T-helper 2 cell treated with Interferon-gamma antibody and Interleukin-4, amounts not matched to agents 100 ng/mL and 5 ng/mL, for 36 hours (primary cell): ENCODE measurements around the gene DAP. TPM values are rescaled to one million over a fixed set of nuclear protein-coding genes. Genes with fewer than 3 reads are reported as not detected.

Experiments used
- intact Hi-C: fragments of 100-400 bp; cut with micrococcal nuclease; formaldehyde crosslinking; loops from one replicate; pipeline ENCODE4 v1.15.1; 2023
- total RNA-seq: library from RNA; stranded (reverse); gene quantifications from 2 replicates; pipeline ENCODE4 v1.2.3, GENCODE V29; 2022

DAP gene
- total RNA-seq, 1 donor from 2014 or later = 65.8 TPM

GRCh38 chr5:10695055-10695649 lies 65.9 kb downstream of the DAP start:
- intact Hi-C loops = no loop called here

DNA sequence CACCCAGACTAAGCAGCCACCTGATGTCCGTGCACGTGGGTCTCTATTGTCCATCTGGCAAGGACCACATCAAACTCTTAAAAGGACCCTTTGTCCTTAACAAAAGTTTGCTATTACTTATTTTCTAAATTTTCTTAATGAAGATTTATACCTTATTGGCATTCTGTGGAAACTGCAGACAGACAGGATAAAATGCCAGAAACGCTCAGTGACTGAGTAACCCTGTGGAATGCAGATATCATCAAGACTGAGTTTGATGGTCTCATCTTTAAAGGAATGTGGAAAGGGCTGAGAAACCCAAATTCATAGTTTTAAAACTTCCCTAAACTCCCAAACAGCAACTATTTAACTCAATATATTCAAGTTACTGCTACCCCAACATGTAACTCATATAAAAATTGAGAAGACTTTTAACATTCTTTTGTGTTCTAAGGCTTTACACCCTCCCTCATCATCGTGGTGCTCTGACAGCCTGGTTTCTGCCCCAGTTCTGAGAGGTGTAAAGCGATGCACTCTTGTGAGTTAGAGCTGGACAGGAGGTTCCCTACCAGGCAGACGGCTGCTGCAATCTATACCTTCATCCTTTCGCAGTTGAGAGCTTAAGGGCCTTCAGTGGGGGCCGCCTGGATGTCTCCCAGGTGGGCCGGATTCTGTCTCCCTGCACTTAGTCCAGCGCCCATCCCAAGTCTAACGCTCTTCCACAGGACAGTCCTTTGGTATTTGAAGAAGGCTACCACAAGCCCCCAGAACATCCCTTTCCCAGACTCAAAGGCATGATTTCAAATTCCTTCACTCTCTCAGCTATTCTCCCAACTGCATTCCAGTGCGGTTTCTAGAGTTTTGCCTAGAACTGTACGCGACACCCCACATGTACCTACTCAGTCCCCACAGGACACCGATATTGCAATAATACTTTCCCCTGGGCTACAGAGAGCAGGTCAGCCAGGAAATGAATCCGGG lies 68.9 kb downstream of the DAP start:
- intact Hi-C loops = no loop called here

- intact Hi-C loops = no loop called here
Observed at GRCh38 chr5:10690460-10691440, 70.3 kb downstream of the DAP start.

GRCh38 chr5:10689391-10690081 lies 71.5 kb downstream of the DAP start:
- intact Hi-C loops = loop anchor here (2.0 kb wide), 1 partner anchor 237 kb away; no protein-coding TSS in a partner anchor

- intact Hi-C loops = loop anchor here (2.0 kb wide), 1 partner anchor 236 kb away; no protein-coding TSS in a partner anchor
Observed at GRCh38 chr5:10688651-10689171, 72.3 kb downstream of the DAP start.

- intact Hi-C loops = no loop called here
Observed at GRCh38 chr5:10686890-10687289, 74.1 kb downstream of the DAP start.

- intact Hi-C loops = no loop called here
Observed at GRCh38 chr5:10685115-10685521, 75.9 kb downstream of the DAP start.

DNA sequence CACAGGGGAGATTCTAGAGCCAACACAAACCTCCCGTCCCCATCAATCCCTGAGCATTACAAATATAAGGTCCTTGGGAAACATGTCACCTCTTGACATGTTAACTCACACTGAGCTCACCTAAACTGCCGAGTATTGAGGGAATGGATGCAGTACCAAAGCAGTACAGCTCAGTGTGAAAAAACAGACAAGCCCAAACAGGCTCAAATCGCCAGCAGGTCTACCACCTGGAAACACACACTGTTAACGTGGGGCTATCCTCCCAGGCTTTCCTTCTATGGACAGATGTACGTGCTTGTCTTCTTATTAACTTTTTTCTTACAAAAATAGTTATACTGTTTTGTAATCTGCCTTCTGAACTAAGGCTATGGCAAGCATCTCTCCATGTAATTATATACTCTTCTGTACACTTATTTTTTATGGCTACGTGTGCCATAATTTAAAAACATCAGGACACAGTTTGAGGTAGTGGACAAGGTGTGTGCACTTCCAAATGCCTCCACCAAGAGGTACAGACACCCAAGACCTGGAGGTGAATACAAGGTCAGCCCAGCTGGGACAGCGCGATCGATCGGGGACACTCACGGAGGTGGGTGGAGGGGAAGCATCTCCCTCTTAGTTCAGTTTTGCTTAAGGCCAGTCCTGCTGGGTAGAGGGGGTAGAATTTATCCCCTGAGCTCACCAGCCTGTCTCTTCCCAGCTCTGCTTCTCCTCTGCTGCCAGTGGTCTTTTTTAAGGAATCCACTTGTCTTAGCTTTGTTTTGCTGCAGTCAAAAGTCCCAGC lies 76.5 kb downstream of the DAP start:
- intact Hi-C loops = no loop called here

GRCh38 chr5:10682801-10683525 lies 78.1 kb downstream of the DAP start:
- intact Hi-C loops = no loop called here

GRCh38 chr5:10681731-10682679 lies 79.0 kb downstream of the DAP start:
- intact Hi-C loops = no loop called here

DNA sequence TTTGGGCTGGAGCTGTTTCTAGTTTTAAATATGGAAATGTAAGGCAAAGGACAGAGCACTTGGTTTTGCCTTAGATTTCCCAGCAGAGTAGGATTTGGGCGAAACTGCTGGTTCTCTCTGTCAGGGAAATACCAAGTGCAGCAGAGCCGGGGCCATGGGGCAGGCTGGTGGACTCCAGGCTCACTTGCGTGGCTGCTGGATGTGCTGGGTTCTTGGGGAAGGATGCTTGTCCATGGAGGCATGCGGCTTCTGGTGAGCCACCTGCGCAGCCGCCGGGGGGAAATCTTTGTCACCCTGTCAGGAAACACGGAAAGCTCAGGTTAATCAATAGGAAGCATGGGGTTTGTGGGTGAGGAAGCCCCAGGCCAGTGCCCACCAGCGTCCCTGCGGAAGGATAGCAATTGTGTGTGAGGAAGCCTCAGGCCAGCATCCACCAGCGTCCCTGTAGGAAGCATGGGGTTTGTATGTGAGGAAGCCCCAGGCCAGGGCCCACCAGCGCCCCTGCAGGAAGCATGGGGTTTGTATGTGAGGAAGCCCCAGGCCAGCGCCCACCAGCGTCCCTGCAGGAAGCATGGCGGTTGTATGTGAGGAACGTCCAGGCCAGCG lies 80.1 kb downstream of the DAP start:
- intact Hi-C loops = no loop called here

GRCh38 chr5:10679336-10679988 lies 81.6 kb downstream of the DAP start:
- intact Hi-C loops = no loop called here

- intact Hi-C loops = no loop called here
Observed at GRCh38 chr5:10678244-10678643, 82.8 kb downstream of the DAP start.

DNA sequence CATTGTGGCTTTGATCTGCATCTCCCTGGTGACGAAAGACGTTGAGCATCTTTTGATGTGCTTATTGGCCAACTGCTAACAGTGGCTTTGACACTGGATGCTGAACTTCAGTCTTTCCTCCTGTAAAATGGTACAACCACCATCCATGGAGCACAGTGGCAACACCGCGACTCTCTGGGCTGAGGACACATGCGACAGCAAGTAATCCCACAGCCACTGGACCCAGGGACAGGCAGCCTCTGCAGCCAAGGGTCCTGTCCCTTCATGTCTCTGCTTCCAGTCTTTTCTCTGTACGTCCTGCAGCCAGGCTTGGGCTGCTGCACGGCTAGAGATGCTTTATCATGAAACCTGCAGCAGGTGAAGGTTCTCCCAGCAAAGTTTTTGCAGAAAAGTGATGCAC lies 83.5 kb downstream of the DAP start:
- intact Hi-C loops = no loop called here

GRCh38 chr5:10676946-10677345 lies 84.1 kb downstream of the DAP start:
- intact Hi-C loops = no loop called here

GRCh38 chr5:10676224-10676623 lies 84.8 kb downstream of the DAP start:
- intact Hi-C loops = no loop called here

DNA sequence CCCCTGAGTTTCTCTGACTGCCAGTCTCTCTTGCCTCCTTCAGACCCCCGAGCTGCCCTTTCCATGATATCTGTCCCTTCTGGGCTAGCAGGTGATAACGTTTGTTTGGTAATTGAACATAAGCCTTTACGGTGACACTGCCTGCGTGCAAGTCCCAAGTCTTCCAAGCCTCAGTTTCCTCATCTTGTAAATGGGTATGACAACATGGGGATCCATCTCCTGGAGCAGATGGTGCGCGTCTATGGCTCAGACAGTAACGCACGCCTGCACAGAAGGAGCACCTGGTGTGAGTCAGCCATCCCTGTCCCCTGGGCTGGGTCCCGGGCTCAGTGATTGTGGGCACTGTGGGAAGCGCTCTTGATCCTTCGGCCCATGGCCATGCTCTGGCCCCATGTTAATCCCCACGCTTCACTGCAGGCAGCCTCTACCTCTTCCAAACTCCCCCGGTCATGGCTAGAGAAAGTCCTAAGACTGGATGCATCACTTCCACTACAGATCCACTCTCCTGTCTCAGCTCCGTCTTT lies 85.8 kb downstream of the DAP start:
- intact Hi-C loops = no loop called here
